GM19397 (cell line): ENCODE results near the gene MYCL.
"Not testable (repeated sequence)": the region's sequence is repeated elsewhere in the genome, so short reads cannot be mapped to it uniquely, and the experiment has no call there.

ENCODE experiments used
- ATAC-seq: cut with Tn5 transposase; IDR thresholded peaks from one replicate; pipeline ENCODE4 v1.9.1; 2021; ENCODE audit warnings: mild to moderate bottlenecking, moderate library complexity; ENCODE audit not compliant: unreplicated experiment

MYCL gene

GRCh38 chr1:39892601-39893595 is 8.8 kb downstream of the MYCL start:
- no peak for ATAC-seq

- ATAC-seq = no peak
Measured at GRCh38 chr1:39890880-39891279, 10.8 kb downstream of the MYCL start.

DNA sequence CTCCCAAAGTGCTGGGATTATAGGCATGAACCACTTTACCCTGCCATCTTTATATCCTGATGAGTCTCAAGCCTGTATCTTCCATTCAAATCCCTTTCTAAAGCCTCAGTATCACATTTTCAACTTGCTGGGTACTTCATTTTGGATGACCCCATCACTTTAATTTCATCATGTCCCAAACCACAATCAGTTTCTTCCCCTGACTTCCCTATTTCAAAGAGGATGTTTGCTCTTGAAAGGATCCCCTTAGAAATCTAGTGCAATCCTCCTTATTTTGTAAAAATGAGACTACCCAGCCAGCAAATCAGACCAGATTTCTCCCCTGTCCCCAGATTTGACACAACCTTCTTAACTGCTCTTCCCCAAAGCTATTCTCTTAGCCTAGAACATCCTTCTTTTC is 11.4 kb downstream of the MYCL start:
- no peak for ATAC-seq

DNA sequence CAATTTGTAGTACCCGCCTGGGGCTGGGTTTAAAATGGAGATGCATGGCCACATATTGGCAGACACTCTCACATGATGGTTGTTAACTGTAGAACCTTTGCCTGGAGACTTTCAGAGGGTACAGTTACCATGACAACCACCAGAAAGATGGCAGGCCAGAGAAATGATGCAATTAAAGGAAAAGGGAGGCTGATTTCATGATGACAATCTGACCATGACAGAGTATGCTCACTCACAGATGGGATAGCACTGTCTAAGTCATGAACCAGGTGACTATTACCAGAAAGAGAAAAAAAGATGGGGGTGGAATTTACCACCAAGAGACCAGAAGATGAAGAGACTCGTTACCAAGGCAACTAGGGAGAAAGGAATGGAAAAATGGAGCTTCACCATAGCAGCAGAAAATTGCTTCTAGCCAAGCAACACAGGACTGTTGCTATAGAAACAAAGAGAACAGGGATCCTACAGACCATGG is 14.9 kb downstream of the MYCL start:
- no peak for ATAC-seq

DNA sequence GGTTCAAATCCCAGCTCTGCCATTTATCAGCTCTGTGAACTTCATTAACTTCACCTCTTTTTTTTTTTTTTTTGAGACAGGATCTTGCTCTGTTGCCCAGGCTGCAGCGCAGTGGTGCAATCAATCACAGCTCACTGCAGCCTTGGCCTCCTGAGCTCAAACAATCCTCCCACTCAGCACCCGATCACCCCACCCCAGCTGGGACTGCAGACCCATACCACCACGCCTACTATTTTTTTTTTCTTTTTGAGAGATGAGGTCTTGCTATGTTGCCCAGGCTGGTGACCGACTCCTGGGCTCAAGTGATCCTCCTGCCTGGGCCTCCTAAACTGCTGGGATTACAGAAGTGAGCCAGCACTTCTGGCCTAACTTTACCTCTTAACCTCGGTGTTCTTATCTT is 16.2 kb downstream of the MYCL start:
- ATAC-seq = no peak

GRCh38 chr1:39882152-39882551 is 19.6 kb downstream of the MYCL start:
- ATAC-seq = no peak

DNA sequence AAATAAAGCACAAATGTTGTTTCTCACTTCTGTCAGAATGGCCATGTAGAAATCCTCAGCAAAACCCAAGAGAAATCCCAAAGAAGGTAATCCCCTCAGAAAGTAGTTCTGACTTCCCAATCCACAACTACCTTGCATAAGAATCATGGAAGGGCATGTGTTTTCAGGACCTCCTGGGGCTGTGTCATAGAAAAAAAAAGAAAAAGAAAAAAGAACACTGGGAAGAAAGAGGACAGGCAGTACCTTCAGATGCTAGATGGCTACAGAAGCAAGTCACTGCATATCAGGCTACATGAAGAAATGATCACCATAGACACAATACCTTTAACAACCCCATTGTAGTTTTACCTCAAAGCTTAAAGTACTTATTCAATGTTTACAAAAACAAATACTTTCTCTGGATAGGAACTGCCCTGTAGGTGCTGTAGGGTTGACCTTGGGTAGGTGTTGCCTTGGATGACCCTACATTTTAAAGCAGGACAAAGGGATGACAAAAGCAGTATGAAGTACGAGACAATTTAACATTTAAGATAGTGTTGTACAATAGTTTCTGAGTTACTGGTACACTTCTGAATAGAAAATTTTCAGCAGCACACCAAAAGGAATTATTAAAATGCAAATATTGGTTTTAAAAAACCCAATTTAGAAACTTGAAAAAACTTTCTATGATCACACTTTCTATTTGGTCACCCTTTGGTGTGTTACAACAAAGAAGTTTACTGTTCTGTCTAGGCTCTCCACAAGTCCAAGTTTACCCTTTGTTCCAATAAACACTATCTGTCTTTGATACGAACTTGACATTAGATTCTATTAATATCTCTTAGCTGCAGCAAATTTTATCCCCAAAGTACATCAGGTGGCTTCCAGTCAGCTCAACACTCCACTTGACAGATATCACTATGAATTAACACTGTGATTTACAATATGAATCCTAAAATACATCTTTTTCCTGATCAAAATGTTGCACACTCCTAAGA is 23.4 kb downstream of the MYCL start:
- no peak for ATAC-seq

DNA sequence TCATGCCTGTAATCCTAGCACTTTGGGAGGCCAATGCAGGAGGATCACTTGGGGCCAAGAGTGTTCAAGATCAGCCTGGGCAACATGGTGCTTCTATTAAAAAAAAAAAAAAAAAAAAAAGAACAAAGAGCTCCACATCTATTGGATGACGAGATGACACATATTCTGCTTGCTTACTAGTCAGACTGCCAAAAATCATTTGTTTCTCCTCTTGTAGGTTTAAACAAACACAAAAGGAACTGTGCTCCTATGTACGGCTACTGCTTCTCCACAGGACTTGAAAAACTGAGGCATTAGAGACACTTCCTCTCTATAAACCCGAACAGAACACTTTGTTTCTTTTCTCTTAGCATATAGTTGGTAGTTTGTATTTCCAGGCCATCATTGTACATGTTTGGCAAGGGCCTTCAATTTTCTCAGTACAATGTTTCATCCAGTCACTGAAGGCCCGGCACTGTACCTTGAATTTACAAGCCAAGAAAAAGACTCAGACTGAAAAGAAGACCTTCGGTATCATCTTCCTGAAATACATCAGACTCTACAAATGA is 24.4 kb downstream of the MYCL start:
- no peak for ATAC-seq

- ATAC-seq = no peak
Measured at GRCh38 chr1:39876144-39876543, 25.6 kb downstream of the MYCL start.

DNA sequence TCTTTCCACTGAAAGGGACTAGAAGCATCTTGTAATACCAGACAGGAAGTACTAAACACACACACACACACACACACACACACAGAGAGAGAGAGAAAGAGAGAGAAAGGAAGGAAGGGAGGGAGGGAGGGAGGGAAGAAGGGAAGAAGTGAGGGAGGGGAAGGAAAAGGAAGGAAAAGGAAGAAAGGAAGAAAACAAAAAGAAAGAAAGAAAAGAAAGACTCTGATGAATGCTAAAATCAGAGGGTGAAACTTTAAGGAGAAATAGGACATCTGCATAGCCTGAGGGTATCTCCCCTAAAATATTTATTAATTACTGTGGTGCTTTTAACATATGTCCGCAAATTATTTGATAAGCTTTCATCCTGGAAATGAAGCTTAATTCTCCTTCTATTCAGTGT is 29.0 kb downstream of the MYCL start:
- no peak for ATAC-seq

DNA sequence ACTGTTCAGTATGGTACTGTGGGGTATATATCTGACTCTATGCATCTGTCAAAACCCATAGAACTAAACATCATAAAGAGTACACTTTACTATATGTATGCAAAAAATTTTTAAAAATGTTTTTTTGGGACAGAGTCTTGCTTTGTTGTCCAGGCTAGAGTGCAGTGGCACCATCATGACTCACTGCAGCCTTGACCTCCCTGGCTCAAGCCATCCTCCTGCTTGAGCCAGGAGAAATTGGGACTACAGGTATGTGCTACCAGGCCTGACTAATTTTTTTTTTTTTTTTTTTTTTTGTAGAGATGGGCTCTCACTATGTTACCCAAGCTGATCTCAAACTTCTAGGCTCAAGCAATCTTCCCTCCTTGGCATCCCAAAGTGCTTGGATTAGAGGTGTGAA is 29.9 kb downstream of the MYCL start:
- ATAC-seq = no peak

DNA sequence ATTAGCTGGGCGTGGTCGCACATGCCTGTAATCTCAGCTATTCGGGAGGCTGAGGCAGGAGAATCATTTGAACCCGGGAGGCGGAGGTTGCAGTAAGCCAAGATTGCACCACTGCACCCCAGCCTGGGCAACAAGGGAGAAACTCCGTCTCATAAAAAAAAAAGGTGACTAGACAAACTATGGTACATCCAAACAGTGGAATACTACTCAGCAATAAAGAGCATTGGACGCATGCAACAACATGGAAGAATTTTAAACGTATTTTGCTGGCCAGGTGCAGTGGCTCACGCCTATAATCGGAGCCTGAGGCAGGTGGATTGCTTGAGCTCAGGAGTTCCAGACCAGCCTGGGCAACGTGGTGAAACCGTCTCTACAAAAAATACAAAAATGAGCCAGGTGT is 30.7 kb downstream of the MYCL start:
- ATAC-seq = not testable (repeated sequence)

DNA sequence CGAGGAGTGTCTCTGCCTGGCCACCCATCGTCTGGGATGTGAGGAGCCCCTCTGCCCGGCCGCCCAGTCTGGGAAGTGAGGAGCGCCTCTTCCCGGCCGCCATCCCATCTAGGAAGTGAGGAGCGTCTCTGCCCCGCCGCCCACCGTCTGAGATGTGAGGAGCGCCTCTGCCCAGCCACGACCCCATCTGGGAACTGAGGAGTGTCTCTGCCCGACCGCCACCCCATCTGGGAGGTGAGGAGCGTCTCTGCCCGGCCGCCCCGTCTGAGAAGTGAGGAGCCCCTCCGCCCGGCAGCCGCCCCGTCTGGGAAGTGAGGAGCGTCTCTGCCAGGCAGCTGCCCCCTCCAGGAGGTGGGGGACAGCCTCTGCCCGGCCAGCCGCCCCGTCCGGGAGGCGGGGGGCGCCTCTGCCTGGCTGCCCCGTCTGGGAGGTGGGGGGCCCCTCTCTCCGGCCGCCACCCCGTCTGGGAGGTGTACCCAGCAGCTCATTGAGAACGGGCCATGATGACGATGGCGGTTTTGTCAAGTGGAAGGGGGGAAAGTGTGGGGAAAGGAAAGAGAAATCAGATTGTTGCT is 32.1 kb downstream of the MYCL start:
- ATAC-seq = not testable (repeated sequence)

DNA sequence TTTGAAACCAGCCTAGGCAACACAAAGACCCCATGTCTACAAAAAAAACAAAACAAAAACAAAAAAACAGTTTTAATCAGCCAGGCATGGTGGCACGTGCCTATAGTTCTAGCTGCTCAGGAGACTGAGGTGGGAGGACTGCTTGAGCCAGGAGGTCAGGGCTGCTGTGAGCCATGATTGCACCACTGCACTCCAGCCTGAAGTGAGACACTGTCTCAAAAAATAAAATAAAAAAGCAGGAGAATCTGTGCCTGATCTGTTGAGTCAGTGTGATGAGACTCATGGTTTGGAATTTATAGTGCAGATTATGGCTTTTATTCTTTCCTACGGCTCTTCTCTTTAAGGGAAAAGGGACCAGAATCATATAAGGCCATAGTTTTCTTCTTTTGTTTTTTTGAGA is 35.0 kb downstream of the MYCL start:
- no peak for ATAC-seq

- no peak for ATAC-seq
Measured at GRCh38 chr1:39865762-39866161, 36.0 kb downstream of the MYCL start.

- no peak for ATAC-seq
Measured at GRCh38 chr1:39863177-39863576, 38.5 kb downstream of the MYCL start.

DNA sequence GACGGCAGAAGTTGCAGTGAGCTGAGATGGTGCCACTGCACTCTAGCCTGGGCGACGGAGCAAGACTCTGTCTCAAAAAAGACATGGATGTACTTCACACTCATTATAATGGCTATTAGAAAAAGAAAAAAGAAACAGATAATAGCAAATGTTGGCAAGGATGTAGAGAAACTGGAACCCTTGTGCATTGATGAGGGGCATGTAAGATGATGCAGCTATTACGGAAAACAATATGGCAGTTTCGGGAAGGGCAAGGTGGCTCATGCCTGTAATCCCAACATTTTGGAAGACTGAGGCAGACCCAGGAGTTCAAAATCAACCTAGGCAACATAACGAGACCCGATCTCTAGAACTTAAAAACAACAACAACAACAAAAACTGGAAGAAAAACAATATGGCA is 40.7 kb downstream of the MYCL start:
- ATAC-seq = no peak

GRCh38 chr1:39859859-39860812 is 41.6 kb downstream of the MYCL start:
- ATAC-seq = no peak

DNA sequence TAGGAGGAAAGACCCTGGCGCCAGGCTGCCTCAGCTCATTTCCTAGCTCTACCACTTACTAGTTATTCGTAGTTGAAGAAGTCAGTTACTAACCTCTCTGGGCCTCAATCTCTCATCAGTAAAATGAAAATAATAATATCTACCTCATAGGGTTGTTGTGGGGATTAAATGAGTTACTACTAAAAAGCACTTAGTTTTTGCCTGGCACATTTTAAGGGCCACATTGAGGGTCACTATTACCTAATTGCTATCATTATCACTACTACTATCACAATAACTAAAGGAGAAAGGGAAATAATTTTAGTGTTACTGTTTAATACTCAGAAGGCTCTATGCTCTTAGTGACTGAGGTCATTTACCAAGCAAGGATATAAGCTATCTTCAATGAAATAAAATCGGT is 43.4 kb downstream of the MYCL start:
- no peak for ATAC-seq
